SK-N-SH treated with all-trans-retinoic acid at 6 μM for 48 hours (cell line): Measurements from ENCODE around the gene AIRE.

Experiments
- ATAC-seq: fragments of 200-7000 bp; cut with Tn5 transposase; 3 replicates; pipeline ENCODE4 v1.9.1; 2020; ENCODE audit warnings: mild to moderate bottlenecking, moderate library complexity
- ARNTL ChIP-seq: fragments of 450-650 bp; formaldehyde crosslinking; IDR thresholded peaks from 2 replicates; pipeline ENCODE4 v1.5.0; 2020; ENCODE audit warnings: low read depth, mild to moderate bottlenecking, moderate library complexity, borderline replicate concordance
- BACH2 ChIP-seq: fragments of 250-450 bp; sonication (Bioruptor Pico); IDR thresholded peaks from 2 replicates; pipeline ENCODE4 v1.9.0; 2021; ENCODE audit warnings: mild to moderate bottlenecking, borderline replicate concordance
- ESRRG ChIP-seq: fragments of 250-450 bp; sonication (Bioruptor Pico); IDR thresholded peaks from 2 replicates; pipeline ENCODE4 v1.6.1; 2021; ENCODE audit warnings: mild to moderate bottlenecking
- ISL1 ChIP-seq: fragments of 250-450 bp; sonication (Bioruptor Pico); IDR thresholded peaks from 2 replicates; pipeline ENCODE4 v2.1.2; 2022; ENCODE audit warnings: mild to moderate bottlenecking, moderate library complexity
- OSR1 ChIP-seq: fragments of 250-450 bp; sonication (Bioruptor Pico); IDR thresholded peaks from 2 replicates; pipeline ENCODE4 v1.8.0; 2022; ENCODE audit warnings: moderate library complexity, mild to moderate bottlenecking, inconsistent platforms
- PATZ1 ChIP-seq: fragments of 250-450 bp; sonication (Bioruptor Pico); IDR thresholded peaks from 2 replicates; pipeline ENCODE4 v1.8.0; 2020; ENCODE audit warnings: mild to moderate bottlenecking, moderate library complexity, borderline replicate concordance
- PPARA ChIP-seq: fragments of 250-450 bp; sonication (Bioruptor Pico); IDR thresholded peaks from 2 replicates; pipeline ENCODE4 v1.5.0; 2020; ENCODE audit warnings: mild to moderate bottlenecking, borderline replicate concordance
- RARB ChIP-seq: fragments of 250-450 bp; sonication (Bioruptor Pico); IDR thresholded peaks from 2 replicates; pipeline ENCODE4 v1.8.0; 2021; ENCODE audit warnings: mild to moderate bottlenecking, moderate library complexity
- SNAI2 ChIP-seq: fragments of 250-450 bp; sonication (Bioruptor Pico); IDR thresholded peaks from 2 replicates; pipeline ENCODE4 v1.5.0; 2020; ENCODE audit warnings: mild to moderate bottlenecking, moderate library complexity
- TOX ChIP-seq: fragments of 250-450 bp; sonication (Bioruptor Pico); IDR thresholded peaks from 2 replicates; pipeline ENCODE4 v1.8.0; 2021; ENCODE audit warnings: mild to moderate bottlenecking, moderate library complexity, borderline replicate concordance
- TSHZ2 ChIP-seq: fragments of 250-450 bp; sonication (Bioruptor Pico); IDR thresholded peaks from 2 replicates; pipeline ENCODE4 v1.5.0; 2020; ENCODE audit warnings: mild to moderate bottlenecking, moderate library complexity
- ZC3H10 ChIP-seq: fragments of 250-450 bp; sonication (Bioruptor Pico); IDR thresholded peaks from 2 replicates; pipeline ENCODE4 v1.5.1; 2021; ENCODE audit warnings: mild to moderate bottlenecking, moderate library complexity
- ZFP3 ChIP-seq: fragments of 250-450 bp; sonication (Bioruptor Pico); IDR thresholded peaks from 2 replicates; pipeline ENCODE4 v1.5.0; 2020; ENCODE audit warnings: mild to moderate bottlenecking, moderate library complexity
- ZNF565 ChIP-seq: fragments of 450-650 bp; formaldehyde crosslinking; conservative IDR thresholded peaks from 2 replicates; pipeline ENCODE4 v1.5.0; 2020; ENCODE audit warnings: low read depth, mild to moderate bottlenecking, moderate library complexity
- ZNF70 ChIP-seq: fragments of 450-650 bp; formaldehyde crosslinking; IDR thresholded peaks from 2 replicates; pipeline ENCODE4 v1.5.0; 2020; ENCODE audit warnings: mild to moderate bottlenecking, moderate library complexity
- ZNF8 ChIP-seq: fragments of 450-650 bp; formaldehyde crosslinking; IDR thresholded peaks from 2 replicates; pipeline ENCODE4 v1.5.0; 2020; ENCODE audit warnings: mild to moderate bottlenecking, moderate library complexity
- TF ChIP-seq, protein P1 (sequence below): fragments of 250-450 bp; sonication (Bioruptor Pico); IDR thresholded peaks from 2 replicates; pipeline ENCODE4 v1.5.1; 2020; ENCODE audit warnings: low read depth, mild to moderate bottlenecking, moderate library complexity
- TF ChIP-seq, protein P2 (sequence below): fragments of 250-450 bp; sonication (Bioruptor Pico); IDR thresholded peaks from 2 replicates; pipeline ENCODE4 v1.5.1; 2021; ENCODE audit warnings: mild to moderate bottlenecking, moderate library complexity

The AIRE gene

GRCh38 chr21:44347911-44348451 is 62.3 kb downstream of the AIRE start:
- no peak for TF ChIP-seq ARNTL (CRISPR knock-in tag)
- no peak for TF ChIP-seq OSR1 (CRISPR knock-in tag)
- no peak for TF ChIP-seq SNAI2 (CRISPR knock-in tag)
- TF ChIP-seq ZC3H10 (CRISPR knock-in tag): no peak
- no peak for TF ChIP-seq ZNF565
- TF ChIP-seq PPARA (CRISPR knock-in tag): no peak
- TF ChIP-seq BACH2: no peak
- no peak for TF ChIP-seq ZNF70 (CRISPR knock-in tag)
- no peak for TF ChIP-seq TSHZ2 (CRISPR knock-in tag)
- TF ChIP-seq ZFP3 (CRISPR knock-in tag): no peak
- no peak for TF ChIP-seq ISL1
- no peak for TF ChIP-seq RARB (CRISPR knock-in tag)
- TF ChIP-seq, protein P1, sequence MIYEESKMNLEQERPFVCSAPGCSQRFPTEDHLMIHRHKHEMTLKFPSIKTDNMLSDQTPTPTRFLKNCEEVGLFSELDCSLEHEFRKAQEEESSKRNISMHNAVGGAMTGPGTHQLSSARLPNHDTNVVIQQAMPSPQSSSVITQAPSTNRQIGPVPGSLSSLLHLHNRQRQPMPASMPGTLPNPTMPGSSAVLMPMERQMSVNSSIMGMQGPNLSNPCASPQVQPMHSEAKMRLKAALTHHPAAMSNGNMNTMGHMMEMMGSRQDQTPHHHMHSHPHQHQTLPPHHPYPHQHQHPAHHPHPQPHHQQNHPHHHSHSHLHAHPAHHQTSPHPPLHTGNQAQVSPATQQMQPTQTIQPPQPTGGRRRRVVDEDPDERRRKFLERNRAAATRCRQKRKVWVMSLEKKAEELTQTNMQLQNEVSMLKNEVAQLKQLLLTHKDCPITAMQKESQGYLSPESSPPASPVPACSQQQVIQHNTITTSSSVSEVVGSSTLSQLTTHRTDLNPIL (CRISPR knock-in tag): no peak
- no peak for TF ChIP-seq ZNF8 (CRISPR knock-in tag)
- TF ChIP-seq ESRRG (CRISPR knock-in tag): no peak
- TF ChIP-seq PATZ1: no peak
- TF ChIP-seq, protein P2, sequence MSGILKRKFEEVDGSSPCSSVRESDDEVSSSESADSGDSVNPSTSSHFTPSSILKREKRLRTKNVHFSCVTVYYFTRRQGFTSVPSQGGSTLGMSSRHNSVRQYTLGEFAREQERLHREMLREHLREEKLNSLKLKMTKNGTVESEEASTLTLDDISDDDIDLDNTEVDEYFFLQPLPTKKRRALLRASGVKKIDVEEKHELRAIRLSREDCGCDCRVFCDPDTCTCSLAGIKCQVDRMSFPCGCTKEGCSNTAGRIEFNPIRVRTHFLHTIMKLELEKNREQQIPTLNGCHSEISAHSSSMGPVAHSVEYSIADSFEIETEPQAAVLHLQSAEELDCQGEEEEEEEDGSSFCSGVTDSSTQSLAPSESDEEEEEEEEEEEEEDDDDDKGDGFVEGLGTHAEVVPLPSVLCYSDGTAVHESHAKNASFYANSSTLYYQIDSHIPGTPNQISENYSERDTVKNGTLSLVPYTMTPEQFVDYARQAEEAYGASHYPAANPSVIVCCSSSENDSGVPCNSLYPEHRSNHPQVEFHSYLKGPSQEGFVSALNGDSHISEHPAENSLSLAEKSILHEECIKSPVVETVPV (CRISPR knock-in tag): no peak
- no peak for TF ChIP-seq TOX (CRISPR knock-in tag)
- no peak for ATAC-seq
